ENCODE measurements around the gene PRSS57. TPM values are rescaled to one million over a fixed set of nuclear protein-coding genes. Genes with fewer than 3 reads are reported as not detected.

PRSS57 gene
- total and polyA plus RNA-seq, 9 donors: 0.07 to 0.33 TPM; not detected in 7

- intact Hi-C loops (cut with DNase I): no loop called here
- H3K27me3 ChIP-seq: no peaks in the 10 kb centered on the region
- peak overlapping the region; percentile 91 to 95 for H3K27ac ChIP-seq
- H3K36me3 ChIP-seq: no peaks in the 10 kb centered on the region
- H3K9me3 ChIP-seq: no peaks in the 10 kb centered on the region
- DNase-seq: peak; percentile 100
- WGBS, 3 donors: 1% methylated on average over 11 to 70 of the region's 70 CpGs
- peak in 2 of 3 donors; percentile 80 to 85 for TF ChIP-seq CTCF (IDR thresholded peaks at IDR 0.05)
- TF ChIP-seq EP300 (IDR thresholded peaks at IDR 0.05): peak; percentile 65
- TF ChIP-seq POLR2A (IDR thresholded peaks at IDR 0.05): peak; percentile 89
- peaks cover 15% of the 10 kb centered on the region for H3K4me1 ChIP-seq (ENCODE audit: insufficient read depth)
- H3K4me3 ChIP-seq: peak overlapping the region; percentile 59
Measured at GRCh38 chr19:680287-681028, 14.8 kb downstream of the PRSS57 start.

GRCh38 chr19:679418-680286, 15.6 kb downstream of the PRSS57 start:
- Histone ChIP-seq H3K36me3 (no peaks in the 10 kb centered on the region), H3K4me1 (ENCODE audit: insufficient read depth) (peaks cover 17% of the 10 kb centered on the region), H3K27ac (peak overlapping the region; percentile 91 to 95), H3K4me3 (peak overlapping the region; percentile 59), H3K27me3 (no peaks in the 10 kb centered on the region), H3K9me3 (no peaks in the 10 kb centered on the region)
- WGBS, 3 donors: 2 to 3% (median 3%) methylated on average over 54 to 69 of the region's 69 CpGs
- intact Hi-C loops (cut with DNase I): loop anchor here in 2 of 4 donors (5.0 to 10.0 kb wide), 2 partner anchors 43 to 255 kb away; no protein-coding TSS in a partner anchor
- peak; percentile 78 to 92 (median 88) for DNase-seq
- TF ChIP-seq EP300 (IDR thresholded peaks at IDR 0.05) (peak; percentile 91), CTCF (IDR thresholded peaks at IDR 0.05) (no peak), POLR2A (IDR thresholded peaks at IDR 0.05) (no peak)

DNA sequence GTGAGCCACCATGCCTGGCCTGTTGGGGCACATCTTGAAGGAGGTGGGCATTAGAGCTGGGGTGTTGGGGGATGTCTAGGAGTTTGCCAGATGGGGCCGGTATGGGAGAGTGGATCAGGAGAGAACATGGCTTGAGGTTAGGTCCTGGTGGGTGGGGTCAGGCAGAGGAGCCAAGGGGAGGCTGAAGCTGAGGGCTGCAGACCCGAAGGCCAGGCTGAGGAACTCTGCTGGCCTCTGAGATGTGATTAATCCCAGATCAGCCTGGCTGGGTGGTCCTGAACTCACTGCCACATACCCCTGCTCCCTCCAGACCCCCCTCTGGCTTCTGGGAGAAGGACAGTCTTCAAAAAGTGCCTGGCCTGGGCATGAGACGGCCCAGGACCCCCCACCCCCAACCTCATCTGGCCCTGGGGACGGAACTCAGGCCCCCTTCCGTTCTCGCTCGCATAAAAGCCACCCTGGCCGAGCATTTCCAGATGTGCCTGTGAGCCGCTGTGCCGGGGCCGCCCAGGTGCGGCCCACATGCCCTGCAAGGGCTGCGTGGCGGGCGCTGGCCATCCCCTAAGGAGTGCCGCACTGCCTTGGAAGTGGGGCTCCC, 16.4 kb downstream of the PRSS57 start:
- H3K4me3 ChIP-seq: no peak overlapping the region
- DNase-seq: peak in 3 of 5 donors; percentile 62 to 63 (median 63)

More for the DNA sequence above, 16.4 kb downstream of the PRSS57 start:
- intact Hi-C loops (cut with DNase I): loop anchor here in 2 of 4 donors (5.0 to 10.0 kb wide), 2 partner anchors 43 to 256 kb away; no protein-coding TSS in a partner anchor
- no peak for TF ChIP-seq CTCF (IDR thresholded peaks at IDR 0.05)
- no peak for TF ChIP-seq EP300 (IDR thresholded peaks at IDR 0.05)
- TF ChIP-seq POLR2A (IDR thresholded peaks at IDR 0.05): no peak
- no peaks in the 10 kb centered on the region for H3K36me3 ChIP-seq
- peaks cover 22% of the 10 kb centered on the region for H3K4me1 ChIP-seq (ENCODE audit: insufficient read depth)
- no peaks in the 10 kb centered on the region for H3K27me3 ChIP-seq
- H3K27ac ChIP-seq: peak overlapping the region; percentile 91 to 95
- no peaks in the 10 kb centered on the region for H3K9me3 ChIP-seq
- 85 to 89% (median 87%) methylated on average over 16 of the region's 16 CpGs for WGBS, 3 donors
